A549 (cell line): ENCODE measurements around the gene UBQLN3. TPM values are rescaled to one million over a fixed set of nuclear protein-coding genes. Genes with fewer than 3 reads are reported as not detected.

Source experiments
- ATAC-seq, 2 experiments: fragments of 200-7000 bp in 1 of 2; fragments of >200 bp in 1 of 2; cut with Nextera tagmentation in 1 of 2; cut with Tn5 transposase in 1 of 2; 3 replicates each; pipeline versions ENCODE4 v1.8.0 to v1.9.1; 2018 to 2020; ENCODE audit warnings: mild to moderate bottlenecking in 1 of 2, moderate library complexity in 1 of 2
- CTCF ChIA-PET: fragments of 300-600 bp; sonication (Branson Sonifier 250); formaldehyde crosslinking; extraction: SDS; loops from one replicate; lab custom pipeline; 2021; ENCODE audit warnings: antibody characterized with exemption, inconsistent platforms; lab: Yijun Ruan, JAX
- POLR2A ChIA-PET: fragments of 350-600 bp; formaldehyde crosslinking; extraction: SDS; loops from one replicate; lab custom pipeline; 2021; ENCODE audit warnings: antibody characterized with exemption, inconsistent platforms; lab: Yijun Ruan, JAX
- DNase-seq, 2 experiments: peaks; one replicate each; pipeline versions ENCODE4 v3.0.0 to v3.0.0-alpha.2; 2011 to 2016; ENCODE audit warnings: low read depth in 1 of 2, low spot score in 1 of 2
- FAIRE-seq: peaks from 2 replicates; lab custom pipeline; 2011; peaks lifted over from hg19 to GRCh38; lab: Jason Lieb, UNC
- H3K27ac ChIP-seq, 2 experiments: fragments of >200 bp; sonication (Bioruptor Twin); formaldehyde crosslinking; 3 replicates each; pipeline ENCODE4 v1.5.1; 2016 to 2017
- H3K4me1 ChIP-seq: fragments of >200 bp; sonication (Bioruptor Twin); formaldehyde crosslinking; 3 replicates; pipeline ENCODE4 v1.6.1; 2016
- H3K4me2 ChIP-seq: fragments of >200 bp; sonication (Bioruptor Twin); formaldehyde crosslinking; 3 replicates; pipeline ENCODE4 v1.6.1; 2016
- H3K4me3 ChIP-seq: fragments of >200 bp; sonication (Bioruptor Twin); formaldehyde crosslinking; 3 replicates; pipeline ENCODE4 v1.5.1; 2016
- H3K9me3 ChIP-seq: fragments of >200 bp; sonication (Bioruptor Twin); formaldehyde crosslinking; 3 replicates; pipeline ENCODE4 v1.6.1; 2016
- CBX8 ChIP-seq: fragments of 200-600 bp; sonication (generic); IDR thresholded peaks from 2 replicates; pipeline ENCODE4 v1.6.1; 2016
- CHD2 ChIP-seq: fragments of 150-350 bp; IDR thresholded peaks from 2 replicates; pipeline ENCODE4 v1.6.1; 2014; ENCODE audit warnings: low read length; ENCODE audit not compliant: partially characterized antibody
- EHF ChIP-seq: fragments of 250-450 bp; sonication (Bioruptor Pico); IDR thresholded peaks from 2 replicates; pipeline ENCODE4 v1.5.0; 2020; ENCODE audit warnings: mild to moderate bottlenecking
- EP300 ChIP-seq, 2 experiments: fragments of >200 bp; sonication (Bioruptor Twin); formaldehyde crosslinking; IDR thresholded peaks; 2 replicates in 1 of 2; 3 replicates in 1 of 2; pipeline ENCODE4 v1.6.1; 2016 to 2017
- FOSL2 ChIP-seq, 2 experiments: fragments of 450-650 bp in 1 of 2; fragments of >200 bp in 1 of 2; sonication (Bioruptor Twin) in 1 of 2; formaldehyde crosslinking; IDR thresholded peaks; 2 replicates each; pipeline versions ENCODE4 v1.5.0 to v1.6.1; 2016 to 2020; ENCODE audit warnings: mild to moderate bottlenecking in 1 of 2, moderate library complexity in 1 of 2
- FOXS1 ChIP-seq: fragments of 250-450 bp; sonication (Bioruptor Pico); IDR thresholded peaks from 2 replicates; pipeline ENCODE4 v1.5.0; 2020; ENCODE audit warnings: mild to moderate bottlenecking, moderate library complexity
- HOXB5 ChIP-seq: fragments of 250-450 bp; sonication (Bioruptor Pico); IDR thresholded peaks from 2 replicates; pipeline ENCODE4 v1.5.0; 2020; ENCODE audit warnings: mild to moderate bottlenecking, moderate library complexity
- JUN ChIP-seq, 2 experiments: fragments of >200 bp; sonication (Bioruptor Twin); formaldehyde crosslinking; IDR thresholded peaks; 2 replicates in 1 of 2; 3 replicates in 1 of 2; pipeline ENCODE4 v1.6.1; 2016 to 2017
- JUNB ChIP-seq: fragments of >200 bp; sonication (Bioruptor Twin); formaldehyde crosslinking; IDR thresholded peaks from 2 replicates; pipeline ENCODE4 v1.6.1; 2016
- KDM1A ChIP-seq: fragments of 200-600 bp; sonication (generic); IDR thresholded peaks from 2 replicates; pipeline ENCODE4 v1.6.1; 2016; ENCODE audit warnings: low read depth, mild to moderate bottlenecking
- MYC ChIP-seq: IDR thresholded peaks from 2 replicates; pipeline ENCODE4 v1.6.1; 2012; ENCODE audit warnings: mild to moderate bottlenecking, inconsistent platforms, low read length, improper control_type of control experiment, borderline replicate concordance
- NFE2L2 ChIP-seq: fragments of 150-350 bp; conservative IDR thresholded peaks from 2 replicates; pipeline ENCODE4 v1.6.1; 2014; ENCODE audit warnings: low read length
- NPAS2 ChIP-seq: fragments of 250-450 bp; sonication (Bioruptor Pico); IDR thresholded peaks from 2 replicates; pipeline ENCODE4 v1.8.0; 2022; ENCODE audit warnings: mild to moderate bottlenecking, moderate library complexity, borderline replicate concordance
- NR3C1 ChIP-seq: fragments of >200 bp; sonication (Bioruptor Twin); formaldehyde crosslinking; IDR thresholded peaks from 3 replicates; pipeline ENCODE4 v1.6.1; 2017
- POLR2A ChIP-seq: IDR thresholded peaks from 2 replicates; pipeline ENCODE4 v1.6.1; 2012; ENCODE audit warnings: mild to moderate bottlenecking, low read length
- RARB ChIP-seq: fragments of 250-450 bp; sonication (Bioruptor Pico); IDR thresholded peaks from 2 replicates; pipeline ENCODE4 v1.8.0; 2021; ENCODE audit warnings: mild to moderate bottlenecking, moderate library complexity
- RFX5 ChIP-seq: fragments of 450-650 bp; IDR thresholded peaks from 2 replicates; pipeline ENCODE4 v1.7.1; 2014; ENCODE audit warnings: antibody characterized with exemption, mild to moderate bottlenecking, moderate library complexity
- RNF2 ChIP-seq: fragments of 200-600 bp; sonication (generic); IDR thresholded peaks from 2 replicates; pipeline ENCODE4 v1.6.1; 2016; ENCODE audit warnings: low read depth, mild to moderate bottlenecking, antibody characterized with exemption, moderate library complexity, borderline replicate concordance
- SMC3 ChIP-seq: fragments of >200 bp; sonication (Bioruptor Twin); formaldehyde crosslinking; IDR thresholded peaks from 3 replicates; pipeline ENCODE4 v1.6.1; 2018; ENCODE audit warnings: inconsistent platforms
- TFCP2L1 ChIP-seq: fragments of 250-450 bp; sonication (Bioruptor Pico); IDR thresholded peaks from 2 replicates; pipeline ENCODE4 v1.5.0; 2021; ENCODE audit warnings: mild to moderate bottlenecking
- WGBS: methylation state at CpG from one replicate; pipeline ENCODE4 v1.1.6; 2017; ENCODE audit errors: missing lambda C conversion rate; 5-methylcytosine and 5-hydroxymethylcytosine counted together
- polyA plus RNA-seq, 4 experiments: library from polyadenylated mRNA; depleted of rRNA in 3 of 4; stranded (reverse); fragments of >200 nt; fragmentation: RNase III in 1 of 4; extraction: RNeasy Plus Mini Kit Qiagen cat#74134 plus additional on column Dnase treatment in 1 of 4; gene quantifications; 2 replicates in 3 of 4; 3 replicates in 1 of 4; pipeline ENCODE4 v1.2.3, GENCODE V29; 2011 to 2017
- TF ChIP-seq, protein P1 (sequence below): fragments of 200-600 bp; sonication (generic); IDR thresholded peaks from 2 replicates; pipeline ENCODE4 v1.6.1; 2016; ENCODE audit warnings: antibody characterized with exemption, mild to moderate bottlenecking, moderate library complexity

The UBQLN3 gene
- polyA plus RNA-seq, 2 of the 4 experiments (the other 2 are of a cell fraction) = not detected

DNA sequence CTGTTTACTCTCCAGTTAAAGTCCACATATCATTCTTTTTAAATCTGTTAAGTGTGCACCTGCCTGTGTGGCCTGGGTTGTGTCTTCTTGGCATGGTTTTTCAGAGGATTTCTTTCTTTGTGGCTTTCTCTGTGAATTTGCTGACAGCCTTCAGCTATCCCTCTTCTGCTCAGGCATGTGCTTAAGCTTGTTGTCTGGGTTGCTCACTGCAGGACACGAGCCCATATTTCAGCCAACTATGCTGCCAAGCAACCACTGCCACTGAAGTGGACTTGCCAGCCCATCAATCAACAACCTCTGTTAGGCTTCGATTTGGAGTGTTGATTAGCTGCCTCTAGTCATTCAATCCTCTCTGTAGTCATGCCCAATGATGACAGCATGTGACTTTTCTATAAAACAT is 42.2 kb downstream of the UBQLN3 start:
- TF ChIP-seq KDM1A = no peak
- no peak for TF ChIP-seq EHF (CRISPR knock-in tag)
- no peak for TF ChIP-seq SMC3
- no peak for TF ChIP-seq JUNB
- no peak for TF ChIP-seq TFCP2L1 (CRISPR knock-in tag)
- TF ChIP-seq JUN (IDR thresholded peaks at IDR 0.05) = no peak
- no peak for TF ChIP-seq NFE2L2
- TF ChIP-seq CBX8 = no peak
- TF ChIP-seq EP300 (IDR thresholded peaks at IDR 0.05) = no peak
- TF ChIP-seq RARB (CRISPR knock-in tag) = no peak
- TF ChIP-seq, protein P1, sequence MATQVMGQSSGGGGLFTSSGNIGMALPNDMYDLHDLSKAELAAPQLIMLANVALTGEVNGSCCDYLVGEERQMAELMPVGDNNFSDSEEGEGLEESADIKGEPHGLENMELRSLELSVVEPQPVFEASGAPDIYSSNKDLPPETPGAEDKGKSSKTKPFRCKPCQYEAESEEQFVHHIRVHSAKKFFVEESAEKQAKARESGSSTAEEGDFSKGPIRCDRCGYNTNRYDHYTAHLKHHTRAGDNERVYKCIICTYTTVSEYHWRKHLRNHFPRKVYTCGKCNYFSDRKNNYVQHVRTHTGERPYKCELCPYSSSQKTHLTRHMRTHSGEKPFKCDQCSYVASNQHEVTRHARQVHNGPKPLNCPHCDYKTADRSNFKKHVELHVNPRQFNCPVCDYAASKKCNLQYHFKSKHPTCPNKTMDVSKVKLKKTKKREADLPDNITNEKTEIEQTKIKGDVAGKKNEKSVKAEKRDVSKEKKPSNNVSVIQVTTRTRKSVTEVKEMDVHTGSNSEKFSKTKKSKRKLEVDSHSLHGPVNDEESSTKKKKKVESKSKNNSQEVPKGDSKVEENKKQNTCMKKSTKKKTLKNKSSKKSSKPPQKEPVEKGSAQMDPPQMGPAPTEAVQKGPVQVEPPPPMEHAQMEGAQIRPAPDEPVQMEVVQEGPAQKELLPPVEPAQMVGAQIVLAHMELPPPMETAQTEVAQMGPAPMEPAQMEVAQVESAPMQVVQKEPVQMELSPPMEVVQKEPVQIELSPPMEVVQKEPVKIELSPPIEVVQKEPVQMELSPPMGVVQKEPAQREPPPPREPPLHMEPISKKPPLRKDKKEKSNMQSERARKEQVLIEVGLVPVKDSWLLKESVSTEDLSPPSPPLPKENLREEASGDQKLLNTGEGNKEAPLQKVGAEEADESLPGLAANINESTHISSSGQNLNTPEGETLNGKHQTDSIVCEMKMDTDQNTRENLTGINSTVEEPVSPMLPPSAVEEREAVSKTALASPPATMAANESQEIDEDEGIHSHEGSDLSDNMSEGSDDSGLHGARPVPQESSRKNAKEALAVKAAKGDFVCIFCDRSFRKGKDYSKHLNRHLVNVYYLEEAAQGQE = no peak
- no peak for TF ChIP-seq HOXB5
- no peak for TF ChIP-seq CHD2
- no peak for TF ChIP-seq FOSL2 (IDR thresholded peaks at IDR 0.05)
- no peak for TF ChIP-seq FOSL2 (CRISPR knock-in tag; IDR thresholded peaks at IDR 0.05)
- TF ChIP-seq FOXS1 (CRISPR knock-in tag) = no peak
- no peak for TF ChIP-seq POLR2A
- TF ChIP-seq RNF2 = no peak
- TF ChIP-seq NPAS2 (CRISPR knock-in tag) = no peak
- TF ChIP-seq, all 56 proteins: peak for 0
- CTCF ChIA-PET = interaction anchor here (1.9 kb wide), 1 partner anchor 9 kb away, joined by 9 read pairs; no protein-coding TSS in a partner anchor
- Histone ChIP-seq H3K4me2 (no peak overlapping the region), H3K4me1 (no peaks in the 10 kb centered on the region), H3K27ac (no peak overlapping the region), H3K9me3 (no peaks in the 10 kb centered on the region), H3K4me3 (no peak overlapping the region)
- ATAC-seq = no peak
- FAIRE-seq = no peak
- WGBS = 3% methylated on average over 2 of the region's 2 CpGs
- POLR2A ChIA-PET = no interaction called here
- DNase-seq = no peak

DNA sequence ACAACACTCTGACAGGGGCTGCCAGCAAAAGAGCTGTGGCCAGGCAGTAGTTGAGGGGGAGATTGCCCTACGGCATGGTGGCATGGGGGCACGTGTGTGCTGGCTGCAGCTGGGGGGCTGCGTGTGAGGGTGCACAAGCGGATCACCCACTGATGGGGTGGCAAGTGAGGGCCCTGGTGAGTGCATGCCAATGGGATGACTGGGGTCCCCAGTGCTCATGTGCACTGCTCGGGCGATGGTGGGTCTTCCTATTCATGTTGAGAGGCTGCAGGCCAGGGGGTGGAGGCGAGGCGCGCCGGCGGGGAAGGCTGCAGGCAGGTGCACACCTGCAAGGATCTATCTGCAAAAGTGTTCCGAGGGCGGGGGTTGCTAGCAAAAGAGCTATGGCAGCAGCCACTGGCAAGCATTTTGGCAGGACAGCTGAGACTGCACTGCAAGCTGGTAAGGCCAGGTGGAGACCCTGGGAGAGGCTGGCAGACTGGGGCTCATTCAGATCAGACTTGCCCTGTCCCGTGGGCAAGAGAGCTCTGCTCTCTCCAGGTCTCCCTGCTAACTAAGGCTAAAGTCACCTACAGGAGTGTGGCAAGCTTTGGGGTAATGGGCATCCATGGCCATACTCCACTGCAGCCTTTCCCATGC is 48.7 kb downstream of the UBQLN3 start:
- ATAC-seq = no peak
- no peak for FAIRE-seq

More for the DNA sequence above, 48.7 kb downstream of the UBQLN3 start:
- no peak overlapping the region for H3K4me3 ChIP-seq
- WGBS = 30% methylated on average over 11 of the region's 14 CpGs
- H3K27ac ChIP-seq = no peak overlapping the region
- H3K4me1 ChIP-seq = no peaks in the 10 kb centered on the region
- TF ChIP-seq RFX5 (no peak), HOXB5 (no peak), RARB (CRISPR knock-in tag) (no peak), MYC (no peak), EHF (CRISPR knock-in tag) (no peak), NR3C1 (no peak), RNF2 (no peak)
- DNase-seq = no peak
- CTCF ChIA-PET = interaction anchor here (1.1 kb wide), 1 partner anchor 12 kb away, joined by 3 read pairs; the partner anchor contains the start of gene OR51I2
- POLR2A ChIA-PET = no interaction called here
- no peaks in the 10 kb centered on the region for H3K9me3 ChIP-seq
- H3K4me2 ChIP-seq = no peak overlapping the region

Other genes starting within 250 kb of the UBQLN3 start
- gene HBE1, start 240.0 kb downstream of the UBQLN3 start, polyA plus RNA-seq (2011; rRNA removed) = 0.24 and 0.32 TPM in 2 replicates
- gene HBE1, start 240.0 kb downstream of the UBQLN3 start, polyA plus RNA-seq (2017; fragmentation: RNase III; extraction: RNeasy Plus Mini Kit Qiagen cat#74134 plus additional on column Dnase treatment) = 0.10 TPM in 1 of 3 replicates, not detected in the others
- 0.11 TPM in 1 of 2 replicates, not detected in the other for gene OR51B4, start 208.0 kb downstream of the UBQLN3 start, polyA plus RNA-seq (2011; rRNA removed)
- not detected in 3 replicates for gene OR51B4, start 208.0 kb downstream of the UBQLN3 start, polyA plus RNA-seq (2017; fragmentation: RNase III; extraction: RNeasy Plus Mini Kit Qiagen cat#74134 plus additional on column Dnase treatment)
- gene OR51B2, start 185.7 kb downstream of the UBQLN3 start, polyA plus RNA-seq (2011; rRNA removed) = not detected in 2 replicates
- not detected in 3 replicates for gene OR51B2, start 185.7 kb downstream of the UBQLN3 start, polyA plus RNA-seq (2017; fragmentation: RNase III; extraction: RNeasy Plus Mini Kit Qiagen cat#74134 plus additional on column Dnase treatment)
- 0.09 and 0.19 TPM in 2 replicates for gene OR51B5, start 166.4 kb downstream of the UBQLN3 start, polyA plus RNA-seq (2011; rRNA removed)
- gene OR51B5, start 166.4 kb downstream of the UBQLN3 start, polyA plus RNA-seq (2017; fragmentation: RNase III; extraction: RNeasy Plus Mini Kit Qiagen cat#74134 plus additional on column Dnase treatment) = 0.06 to 0.10 TPM in 2 of 3 replicates, not detected in the other
- gene OR51B6, start 158.4 kb downstream of the UBQLN3 start, polyA plus RNA-seq (2011; rRNA removed) = not detected in 2 replicates
- gene OR51B6, start 158.4 kb downstream of the UBQLN3 start, polyA plus RNA-seq (2017; fragmentation: RNase III; extraction: RNeasy Plus Mini Kit Qiagen cat#74134 plus additional on column Dnase treatment) = not detected in 3 replicates
- gene OR51M1, start 126.1 kb downstream of the UBQLN3 start, polyA plus RNA-seq (2011; rRNA removed) = not detected in 2 replicates
- gene OR51M1, start 126.1 kb downstream of the UBQLN3 start, polyA plus RNA-seq (2017; fragmentation: RNase III; extraction: RNeasy Plus Mini Kit Qiagen cat#74134 plus additional on column Dnase treatment) = not detected in 3 replicates
- not detected in 2 replicates for gene OR51Q1, start 87.8 kb downstream of the UBQLN3 start, polyA plus RNA-seq (2011; rRNA removed)
- gene OR51Q1, start 87.8 kb downstream of the UBQLN3 start, polyA plus RNA-seq (2017; fragmentation: RNase III; extraction: RNeasy Plus Mini Kit Qiagen cat#74134 plus additional on column Dnase treatment) = not detected in 3 replicates
- not detected in 2 replicates for gene OR51I1, start 68.4 kb downstream of the UBQLN3 start, polyA plus RNA-seq (2011; rRNA removed)
- gene OR51I1, start 68.4 kb downstream of the UBQLN3 start, polyA plus RNA-seq (2017; fragmentation: RNase III; extraction: RNeasy Plus Mini Kit Qiagen cat#74134 plus additional on column Dnase treatment) = not detected in 3 replicates
- gene OR51I2, start 60.6 kb downstream of the UBQLN3 start, polyA plus RNA-seq (2011; rRNA removed) = not detected in 2 replicates
- gene OR51I2, start 60.6 kb downstream of the UBQLN3 start, polyA plus RNA-seq (2017; fragmentation: RNase III; extraction: RNeasy Plus Mini Kit Qiagen cat#74134 plus additional on column Dnase treatment) = not detected in 3 replicates
- not detected in 2 replicates for gene OR52D1, start 21.3 kb downstream of the UBQLN3 start, polyA plus RNA-seq (2011; rRNA removed)
- gene OR52D1, start 21.3 kb downstream of the UBQLN3 start, polyA plus RNA-seq (2017; fragmentation: RNase III; extraction: RNeasy Plus Mini Kit Qiagen cat#74134 plus additional on column Dnase treatment) = not detected in 3 replicates
- 0.41 and 0.71 TPM in 2 replicates for gene UBQLNL, start 6.7 kb upstream of the UBQLN3 start, polyA plus RNA-seq (2011; rRNA removed)
- gene UBQLNL, start 6.7 kb upstream of the UBQLN3 start, polyA plus RNA-seq (2017; fragmentation: RNase III; extraction: RNeasy Plus Mini Kit Qiagen cat#74134 plus additional on column Dnase treatment) = 0.06 to 0.13 TPM (median 0.12 TPM) in 3 replicates
- not detected in 2 replicates for gene OR52H1, start 38.6 kb upstream of the UBQLN3 start, polyA plus RNA-seq (2011; rRNA removed)
- gene OR52H1, start 38.6 kb upstream of the UBQLN3 start, polyA plus RNA-seq (2017; fragmentation: RNase III; extraction: RNeasy Plus Mini Kit Qiagen cat#74134 plus additional on column Dnase treatment) = not detected in 3 replicates
- not detected in 2 replicates for gene OR52B6, start 70.9 kb upstream of the UBQLN3 start, polyA plus RNA-seq (2011; rRNA removed)
- gene OR52B6, start 70.9 kb upstream of the UBQLN3 start, polyA plus RNA-seq (2017; fragmentation: RNase III; extraction: RNeasy Plus Mini Kit Qiagen cat#74134 plus additional on column Dnase treatment) = not detected in 3 replicates
- 44.1 and 52.8 TPM in 2 replicates for gene TRIM6, start 86.7 kb upstream of the UBQLN3 start, polyA plus RNA-seq (2011; rRNA removed)
- gene TRIM6, start 86.7 kb upstream of the UBQLN3 start, polyA plus RNA-seq (2017; fragmentation: RNase III; extraction: RNeasy Plus Mini Kit Qiagen cat#74134 plus additional on column Dnase treatment) = 22.6 to 27.5 TPM (median 22.9 TPM) in 3 replicates
- 11.7 and 15.2 TPM in 2 replicates for gene TRIM34, start 115.0 kb upstream of the UBQLN3 start, polyA plus RNA-seq (2011; rRNA removed)
- 6.1 to 8.1 TPM (median 6.8 TPM) in 3 replicates for gene TRIM34, start 115.0 kb upstream of the UBQLN3 start, polyA plus RNA-seq (2017; fragmentation: RNase III; extraction: RNeasy Plus Mini Kit Qiagen cat#74134 plus additional on column Dnase treatment)
- 30.5 and 32.6 TPM in 2 replicates for gene TRIM5, start 175.1 kb upstream of the UBQLN3 start, polyA plus RNA-seq (2011; rRNA removed)
- gene TRIM5, start 175.1 kb upstream of the UBQLN3 start, polyA plus RNA-seq (2017; fragmentation: RNase III; extraction: RNeasy Plus Mini Kit Qiagen cat#74134 plus additional on column Dnase treatment) = 19.6 to 22.8 TPM (median 21.9 TPM) in 3 replicates
- gene TRIM22, start 179.8 kb upstream of the UBQLN3 start, polyA plus RNA-seq (2011; rRNA removed) = 2.4 and 2.7 TPM in 2 replicates
- gene TRIM22, start 179.8 kb upstream of the UBQLN3 start, polyA plus RNA-seq (2017; fragmentation: RNase III; extraction: RNeasy Plus Mini Kit Qiagen cat#74134 plus additional on column Dnase treatment) = 1.2 to 1.5 TPM (median 1.4 TPM) in 3 replicates
- gene OR56B1, start 226.5 kb upstream of the UBQLN3 start, polyA plus RNA-seq (2011; rRNA removed) = not detected in 2 replicates
- not detected in 3 replicates for gene OR56B1, start 226.5 kb upstream of the UBQLN3 start, polyA plus RNA-seq (2017; fragmentation: RNase III; extraction: RNeasy Plus Mini Kit Qiagen cat#74134 plus additional on column Dnase treatment)
- not detected in 2 replicates for gene OR52N4, start 244.3 kb upstream of the UBQLN3 start, polyA plus RNA-seq (2011; rRNA removed)
- gene OR52N4, start 244.3 kb upstream of the UBQLN3 start, polyA plus RNA-seq (2017; fragmentation: RNase III; extraction: RNeasy Plus Mini Kit Qiagen cat#74134 plus additional on column Dnase treatment) = not detected in 3 replicates